GM21619 (cell line): ENCODE data around the gene LAMA4.
"Not testable (repeated sequence)": the region's sequence is repeated elsewhere in the genome, so short reads cannot be mapped to it uniquely, and the experiment has no call there.

Source experiments
- ATAC-seq: cut with Tn5 transposase; IDR thresholded peaks from one replicate; pipeline ENCODE4 v1.9.1; 2021; ENCODE audit not compliant: unreplicated experiment

Gene LAMA4

GRCh38 chr6:112106026-112106425, 148.3 kb downstream of the LAMA4 start:
- not testable (repeated sequence) for ATAC-seq

- ATAC-seq, result no peak
Observed at GRCh38 chr6:112100561-112100960, 153.8 kb downstream of the LAMA4 start.

- no peak for ATAC-seq
Observed at GRCh38 chr6:112096901-112097300, 157.5 kb downstream of the LAMA4 start.

- no peak for ATAC-seq
Observed at GRCh38 chr6:112087916-112088315, 166.5 kb downstream of the LAMA4 start.

GRCh38 chr6:112087136-112087911, 167.0 kb downstream of the LAMA4 start, which contains the start of the genes FAM229B and TUBE1:
FAM229B (plus strand) TSS chr6:112087591; CDS start chr6:112099284, 11,693 bp downstream.
TUBE1 (minus strand) TSS chr6:112087482; CDS start chr6:112087434, 48 bp downstream.
- ATAC-seq, result peak; percentile 97

- ATAC-seq, result peak; percentile 34
Observed at GRCh38 chr6:112086744-112087135, 167.6 kb downstream of the LAMA4 start.

GRCh38 chr6:112085286-112086065, 168.9 kb downstream of the LAMA4 start:
- ATAC-seq, result no peak

- ATAC-seq, result no peak
Observed at GRCh38 chr6:112081569-112081968, 172.8 kb downstream of the LAMA4 start.

- no peak for ATAC-seq
Observed at GRCh38 chr6:112066606-112067005, 187.8 kb downstream of the LAMA4 start.

GRCh38 chr6:112065426-112065986, 188.9 kb downstream of the LAMA4 start:
- ATAC-seq, result no peak

- no peak for ATAC-seq
Observed at GRCh38 chr6:112062966-112063365, 191.4 kb downstream of the LAMA4 start.

- ATAC-seq, result no peak
Observed at GRCh38 chr6:112061605-112062004, 192.8 kb downstream of the LAMA4 start.
